RWPE1 (cell line): ENCODE data around the gene C1QTNF9.

Experiments
- CTCF ChIA-PET: fragments of 350-600 bp; sonication (Branson Sonifier 250); formaldehyde crosslinking; extraction: SDS; loops from one replicate; lab custom pipeline; 2021; lab: Yijun Ruan, JAX
- POLR2A ChIA-PET: fragments of 400-600 bp; formaldehyde crosslinking; extraction: SDS; loops from one replicate; lab custom pipeline; 2020; ENCODE audit warnings: antibody characterized with exemption; ENCODE audit not compliant: low non-redundant PET; lab: Yijun Ruan, JAX
- DNase-seq: peaks from one replicate; pipeline ENCODE4 v3.0.0; 2012; ENCODE audit warnings: low spot score
- H3K27ac ChIP-seq: fragments of 450-650 bp; 2 replicates; pipeline ENCODE4 v1.5.1; 2017
- TF ChIP-seq, protein P1 (sequence below): fragments of 450-650 bp; conservative IDR thresholded peaks from 2 replicates; pipeline ENCODE4 v1.5.1; 2017; ENCODE audit warnings: low read depth, mild to moderate bottlenecking

C1QTNF9 gene

GRCh38 chr13:24269821-24270220 is 39.6 kb upstream of the C1QTNF9 start:
- DNase-seq: no peak
- ChIA-PET POLR2A (no interaction called here), CTCF (no interaction called here)
- no peak overlapping the region for H3K27ac ChIP-seq
- TF ChIP-seq, protein P1, sequence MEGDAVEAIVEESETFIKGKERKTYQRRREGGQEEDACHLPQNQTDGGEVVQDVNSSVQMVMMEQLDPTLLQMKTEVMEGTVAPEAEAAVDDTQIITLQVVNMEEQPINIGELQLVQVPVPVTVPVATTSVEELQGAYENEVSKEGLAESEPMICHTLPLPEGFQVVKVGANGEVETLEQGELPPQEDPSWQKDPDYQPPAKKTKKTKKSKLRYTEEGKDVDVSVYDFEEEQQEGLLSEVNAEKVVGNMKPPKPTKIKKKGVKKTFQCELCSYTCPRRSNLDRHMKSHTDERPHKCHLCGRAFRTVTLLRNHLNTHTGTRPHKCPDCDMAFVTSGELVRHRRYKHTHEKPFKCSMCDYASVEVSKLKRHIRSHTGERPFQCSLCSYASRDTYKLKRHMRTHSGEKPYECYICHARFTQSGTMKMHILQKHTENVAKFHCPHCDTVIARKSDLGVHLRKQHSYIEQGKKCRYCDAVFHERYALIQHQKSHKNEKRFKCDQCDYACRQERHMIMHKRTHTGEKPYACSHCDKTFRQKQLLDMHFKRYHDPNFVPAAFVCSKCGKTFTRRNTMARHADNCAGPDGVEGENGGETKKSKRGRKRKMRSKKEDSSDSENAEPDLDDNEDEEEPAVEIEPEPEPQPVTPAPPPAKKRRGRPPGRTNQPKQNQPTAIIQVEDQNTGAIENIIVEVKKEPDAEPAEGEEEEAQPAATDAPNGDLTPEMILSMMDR: no peak

- no peak for DNase-seq
- ChIA-PET POLR2A (no interaction called here), CTCF (interaction anchor here (0.7 kb wide), 3 partner anchors 218 to 1383 kb away, joined by 3 to 7 read pairs (median 5); no protein-coding TSS in a partner anchor)
- TF ChIP-seq, protein P1: no peak
- H3K27ac ChIP-seq: no peak overlapping the region
Measured at GRCh38 chr13:24270639-24271141, 38.7 kb upstream of the C1QTNF9 start.

DNA sequence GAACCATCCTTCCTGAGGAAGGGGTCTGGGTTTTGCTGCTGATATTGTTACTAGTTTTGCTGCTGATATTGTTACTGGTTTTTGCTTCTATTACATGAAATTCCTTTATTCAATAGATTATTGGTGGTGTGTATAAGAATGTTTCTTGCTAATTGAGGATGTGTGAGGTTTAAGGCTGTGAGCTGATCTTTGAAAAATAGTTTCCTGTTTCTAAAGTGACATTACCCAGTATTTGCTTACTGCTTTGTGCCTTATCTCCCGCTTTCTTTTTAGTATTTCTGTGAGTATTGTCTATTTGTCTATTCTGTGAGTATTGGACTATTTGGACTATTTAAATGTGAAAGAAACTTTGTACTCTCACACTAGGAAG is 38.2 kb upstream of the C1QTNF9 start:
- ChIA-PET CTCF (interaction anchor here (0.7 kb wide), 2 partner anchors 403 to 1384 kb away, joined by 5 to 7 read pairs; no protein-coding TSS in a partner anchor), POLR2A (no interaction called here)
- no peak for DNase-seq
- TF ChIP-seq, protein P1: no peak
- H3K27ac ChIP-seq: no peak overlapping the region

- ChIA-PET POLR2A (no interaction called here), CTCF (interaction anchor here (0.7 kb wide), 1 partner anchor 404 kb away, joined by 7 read pairs; no protein-coding TSS in a partner anchor)
- no peak overlapping the region for H3K27ac ChIP-seq
- TF ChIP-seq, protein P1: no peak
- DNase-seq: peak; percentile 8
Measured at GRCh38 chr13:24271601-24272451, 37.6 kb upstream of the C1QTNF9 start.

- POLR2A ChIA-PET: no interaction called here
- CTCF ChIA-PET: no interaction called here
- TF ChIP-seq, protein P1: no peak
- H3K27ac ChIP-seq: no peak overlapping the region
- DNase-seq: no peak
Measured at GRCh38 chr13:24272452-24273161, 36.8 kb upstream of the C1QTNF9 start.

GRCh38 chr13:24273926-24274325 is 35.5 kb upstream of the C1QTNF9 start:
- CTCF ChIA-PET: no interaction called here
- POLR2A ChIA-PET: no interaction called here
- no peak overlapping the region for H3K27ac ChIP-seq
- no peak for DNase-seq
- TF ChIP-seq, protein P1: no peak
